Measurements from ENCODE around the gene ULBP1.
A peak's percentile ranks its signal among the peaks of the same experiment; 100 is the strongest.
"Not testable (repeated sequence)": the region's sequence is repeated elsewhere in the genome, so short reads cannot be mapped to it uniquely, and the experiment has no call there.

Gene ULBP1

GRCh38 chr6:150002710-150003109 is 39.0 kb downstream of the ULBP1 start:
- no peak overlapping the region for H3K4me2 ChIP-seq (ENCODE audit: low read length)
- H3K23ac ChIP-seq (ENCODE audit: low read length), result no peak overlapping the region
- H2AK5ac ChIP-seq (ENCODE audit: low read length), result no peak overlapping the region
- H4K5ac ChIP-seq (ENCODE audit: low read length), result no peak overlapping the region
- H2BK120ac ChIP-seq (ENCODE audit: low read depth, low read length), result no peak overlapping the region
- no CpG with 5 or more reads among the region's 2 CpGs for WGBS (ENCODE audit: extremely low coverage, insufficient coverage, low lambda C conversion rate)
- H2BK5ac ChIP-seq (ENCODE audit: low read length), result no peak overlapping the region
- no peaks in the 10 kb centered on the region for H3K4me1 ChIP-seq (ENCODE audit: control insufficient read depth, low read depth, low read length)
- no peak overlapping the region for H3K9ac ChIP-seq (ENCODE audit: low read length)
- H2BK15ac ChIP-seq (replicated peaks; ENCODE audit: low read depth), result no peak overlapping the region
- H4K8ac ChIP-seq (ENCODE audit: low read depth, low read length), result no peak overlapping the region
- H3K4ac ChIP-seq (ENCODE audit: low read depth, low read length), result no peak overlapping the region
- H3K79me1 ChIP-seq (ENCODE audit: low read length), result no peaks in the 10 kb centered on the region
- DNase-seq, result no peak
- H3K27ac ChIP-seq (ENCODE audit: low read depth, low read length), result no peak overlapping the region
- H3K18ac ChIP-seq (ENCODE audit: low read length), result no peak overlapping the region
- no peak overlapping the region for H3K4me3 ChIP-seq (ENCODE audit: low read length)
- no peaks in the 10 kb centered on the region for H3K79me2 ChIP-seq (ENCODE audit: control insufficient read depth, insufficient read depth, low read length)
- no peak overlapping the region for H3K56ac ChIP-seq (ENCODE audit: low read length)
- H3K27me3 ChIP-seq (ENCODE audit: insufficient read depth, low read length, poor library complexity), result peaks cover 4% of the 10 kb centered on the region
- H3K36me3 ChIP-seq (ENCODE audit: control insufficient read depth, insufficient read depth, low read length), result no peaks in the 10 kb centered on the region

GRCh38 chr6:150003599-150003998 is 39.9 kb downstream of the ULBP1 start:
- not testable (repeated sequence) for H3K36me3 ChIP-seq (ENCODE audit: control insufficient read depth, insufficient read depth, low read length); H3K4me2 ChIP-seq (ENCODE audit: low read length); H2BK15ac ChIP-seq (replicated peaks; ENCODE audit: low read depth); H2AK5ac ChIP-seq (ENCODE audit: low read length); H4K5ac ChIP-seq (ENCODE audit: low read length); H3K56ac ChIP-seq (ENCODE audit: low read length); H3K23ac ChIP-seq (ENCODE audit: low read length); H2BK5ac ChIP-seq (ENCODE audit: low read length); H3K4me1 ChIP-seq (ENCODE audit: control insufficient read depth, low read depth, low read length); H3K27ac ChIP-seq (ENCODE audit: low read depth, low read length); H2BK120ac ChIP-seq (ENCODE audit: low read depth, low read length); H4K8ac ChIP-seq (ENCODE audit: low read depth, low read length); H3K4ac ChIP-seq (ENCODE audit: low read depth, low read length); H3K79me1 ChIP-seq (ENCODE audit: low read length); H3K27me3 ChIP-seq (ENCODE audit: insufficient read depth, low read length, poor library complexity); H3K79me2 ChIP-seq (ENCODE audit: control insufficient read depth, insufficient read depth, low read length); H3K18ac ChIP-seq (ENCODE audit: low read length); H3K4me3 ChIP-seq (ENCODE audit: low read length); DNase-seq; H3K9ac ChIP-seq (ENCODE audit: low read length)
- WGBS (ENCODE audit: extremely low coverage, insufficient coverage, low lambda C conversion rate), result no CpG with 5 or more reads among the region's 3 CpGs

GRCh38 chr6:150004101-150004782 is 40.5 kb downstream of the ULBP1 start:
- no peak overlapping the region for H2BK5ac ChIP-seq (ENCODE audit: low read length)
- H3K27me3 ChIP-seq (ENCODE audit: insufficient read depth, low read length, poor library complexity), result peaks cover 4% of the 10 kb centered on the region
- H3K27ac ChIP-seq (ENCODE audit: low read depth, low read length), result no peak overlapping the region

GRCh38 chr6:150004783-150005717 is 41.3 kb downstream of the ULBP1 start:
- Histone ChIP-seq H2AK5ac (ENCODE audit: low read length) (no peak overlapping the region), H2BK5ac (ENCODE audit: low read length) (no peak overlapping the region), H2BK120ac (ENCODE audit: low read depth, low read length) (no peak overlapping the region), H2BK15ac (replicated peaks; ENCODE audit: low read depth) (no peak overlapping the region), H3K4ac (ENCODE audit: low read depth, low read length) (no peak overlapping the region), H3K23ac (ENCODE audit: low read length) (no peak overlapping the region), H3K79me1 (ENCODE audit: low read length) (no peaks in the 10 kb centered on the region), H3K79me2 (ENCODE audit: control insufficient read depth, insufficient read depth, low read length) (no peaks in the 10 kb centered on the region), H3K27ac (ENCODE audit: low read depth, low read length) (no peak overlapping the region), H3K18ac (ENCODE audit: low read length) (peak overlapping the region; percentile 72), H3K4me3 (ENCODE audit: low read length) (peak overlapping the region; percentile 60), H3K4me1 (ENCODE audit: control insufficient read depth, low read depth, low read length) (no peaks in the 10 kb centered on the region), H3K9ac (ENCODE audit: low read length) (peak overlapping the region; percentile 86), H3K56ac (ENCODE audit: low read length) (peak overlapping the region; percentile 90), H4K8ac (ENCODE audit: low read depth, low read length) (no peak overlapping the region), H3K36me3 (ENCODE audit: control insufficient read depth, insufficient read depth, low read length) (no peaks in the 10 kb centered on the region), H3K27me3 (ENCODE audit: insufficient read depth, low read length, poor library complexity) (peaks cover 4% of the 10 kb centered on the region), H3K4me2 (ENCODE audit: low read length) (peak overlapping the region; percentile 73), H4K5ac (ENCODE audit: low read length) (no peak overlapping the region)
- WGBS (ENCODE audit: extremely low coverage, insufficient coverage, low lambda C conversion rate), result no CpG with 5 or more reads among the region's 79 CpGs
- DNase-seq, result peak; percentile 94

More at GRCh38 chr6:150004101-150004782, 40.5 kb downstream of the ULBP1 start:
- H2AK5ac ChIP-seq (ENCODE audit: low read length), result no peak overlapping the region
- H3K79me2 ChIP-seq (ENCODE audit: control insufficient read depth, insufficient read depth, low read length), result no peaks in the 10 kb centered on the region
- H3K56ac ChIP-seq (ENCODE audit: low read length), result peak overlapping the region; percentile 90
- WGBS (ENCODE audit: extremely low coverage, insufficient coverage, low lambda C conversion rate), result no CpG with 5 or more reads among the region's 14 CpGs
- peak overlapping the region; percentile 72 for H3K18ac ChIP-seq (ENCODE audit: low read length)
- peak overlapping the region; percentile 60 for H3K4me3 ChIP-seq (ENCODE audit: low read length)
- no peak for DNase-seq
- H2BK15ac ChIP-seq (replicated peaks; ENCODE audit: low read depth), result no peak overlapping the region
- no peak overlapping the region for H4K5ac ChIP-seq (ENCODE audit: low read length)
- peak overlapping the region; percentile 73 for H3K4me2 ChIP-seq (ENCODE audit: low read length)
- H3K4me1 ChIP-seq (ENCODE audit: control insufficient read depth, low read depth, low read length), result no peaks in the 10 kb centered on the region
- H3K79me1 ChIP-seq (ENCODE audit: low read length), result no peaks in the 10 kb centered on the region
- no peaks in the 10 kb centered on the region for H3K36me3 ChIP-seq (ENCODE audit: control insufficient read depth, insufficient read depth, low read length)
- peak overlapping the region; percentile 86 for H3K9ac ChIP-seq (ENCODE audit: low read length)
- H2BK120ac ChIP-seq (ENCODE audit: low read depth, low read length), result no peak overlapping the region
- no peak overlapping the region for H3K4ac ChIP-seq (ENCODE audit: low read depth, low read length)
- no peak overlapping the region for H4K8ac ChIP-seq (ENCODE audit: low read depth, low read length)
- no peak overlapping the region for H3K23ac ChIP-seq (ENCODE audit: low read length)

GRCh38 chr6:150005761-150006651 is 42.3 kb downstream of the ULBP1 start:
- Histone ChIP-seq H3K27ac (ENCODE audit: low read depth, low read length) (no peak overlapping the region), H2BK15ac (replicated peaks; ENCODE audit: low read depth) (no peak overlapping the region), H3K79me2 (ENCODE audit: control insufficient read depth, insufficient read depth, low read length) (no peaks in the 10 kb centered on the region), H3K56ac (ENCODE audit: low read length) (peak overlapping the region; percentile 89), H4K5ac (ENCODE audit: low read length) (no peak overlapping the region), H3K36me3 (ENCODE audit: control insufficient read depth, insufficient read depth, low read length) (no peaks in the 10 kb centered on the region), H3K4me2 (ENCODE audit: low read length) (peak overlapping the region; percentile 71), H3K9ac (ENCODE audit: low read length) (no peak overlapping the region), H2BK5ac (ENCODE audit: low read length) (no peak overlapping the region), H2BK120ac (ENCODE audit: low read depth, low read length) (no peak overlapping the region), H3K27me3 (ENCODE audit: insufficient read depth, low read length, poor library complexity) (peaks cover 8% of the 10 kb centered on the region), H3K4me1 (ENCODE audit: control insufficient read depth, low read depth, low read length) (no peaks in the 10 kb centered on the region), H3K18ac (ENCODE audit: low read length) (no peak overlapping the region), H2AK5ac (ENCODE audit: low read length) (no peak overlapping the region), H4K8ac (ENCODE audit: low read depth, low read length) (no peak overlapping the region), H3K4me3 (ENCODE audit: low read length) (no peak overlapping the region), H3K79me1 (ENCODE audit: low read length) (no peaks in the 10 kb centered on the region), H3K4ac (ENCODE audit: low read depth, low read length) (no peak overlapping the region), H3K23ac (ENCODE audit: low read length) (no peak overlapping the region)
- no CpG with 5 or more reads among the region's 14 CpGs for WGBS (ENCODE audit: extremely low coverage, insufficient coverage, low lambda C conversion rate)
- DNase-seq, result no peak

Measured in mesendoderm (in vitro differentiated cells).